ENCODE measurements around the gene TMEM72.

DNA sequence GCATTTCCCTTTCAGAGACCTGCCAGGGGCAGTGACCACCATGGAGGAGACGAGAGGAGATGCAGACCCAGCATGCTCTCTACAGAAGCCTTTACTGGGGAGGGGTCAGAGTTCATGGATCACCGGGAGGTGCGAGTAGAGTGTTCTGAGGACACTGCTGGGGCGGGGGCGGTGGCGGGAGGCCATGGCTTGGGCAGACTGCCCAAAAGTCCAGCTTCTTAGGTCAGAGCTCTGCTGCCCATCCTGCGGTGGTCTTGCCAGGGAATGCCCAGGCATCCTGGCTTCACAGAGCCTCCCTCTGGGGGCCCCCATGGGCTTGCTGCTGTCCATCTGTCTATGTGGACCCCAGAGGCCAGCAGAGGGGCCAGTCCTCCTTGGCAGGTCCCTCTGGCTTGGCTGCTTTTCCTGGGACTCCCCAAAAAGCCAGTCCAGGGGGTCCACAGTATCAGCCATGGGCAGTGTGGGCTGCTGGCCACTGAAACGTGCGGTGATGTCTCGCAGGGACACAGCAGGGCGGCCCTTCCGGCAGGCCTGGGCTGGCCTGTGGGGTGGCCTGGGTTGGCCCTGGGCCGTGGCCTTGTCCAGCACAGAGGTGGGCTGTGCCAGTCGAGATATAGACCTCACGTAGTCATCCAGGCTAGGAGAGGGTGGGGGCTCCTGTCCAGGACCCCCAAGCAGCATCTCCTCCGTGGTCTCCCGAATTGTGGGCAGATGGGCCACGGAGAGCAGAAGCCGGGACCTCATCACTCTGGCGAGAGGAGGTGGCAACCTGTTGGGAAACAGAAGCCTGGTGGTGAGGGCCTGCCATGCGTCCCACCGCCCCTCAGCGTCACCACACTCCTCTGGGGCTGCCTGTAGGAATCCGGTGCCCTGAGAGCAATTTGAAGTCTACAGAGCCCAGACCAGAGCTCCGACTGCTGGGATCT lies 66.4 kb downstream of the TMEM72 start:
- TF ChIP-seq GATA2 (IDR thresholded peaks at IDR 0.05; ENCODE audit: low read depth, low read length) (no peak), GATA3 (IDR thresholded peaks at IDR 0.05; ENCODE audit: low read depth, low read length) (no peak)

Measured in SH-SY5Y (cell line).